Measurements from ENCODE around the gene OR6C70. TPM values are rescaled to one million over a fixed set of nuclear protein-coding genes. Genes with fewer than 3 reads are reported as not detected.
"Not testable (repeated sequence)": the region's sequence is repeated elsewhere in the genome, so short reads cannot be mapped to it uniquely, and the experiment has no call there.

Gene OR6C70
- total RNA-seq, 3 donors from 2014 or later = not detected

DNA sequence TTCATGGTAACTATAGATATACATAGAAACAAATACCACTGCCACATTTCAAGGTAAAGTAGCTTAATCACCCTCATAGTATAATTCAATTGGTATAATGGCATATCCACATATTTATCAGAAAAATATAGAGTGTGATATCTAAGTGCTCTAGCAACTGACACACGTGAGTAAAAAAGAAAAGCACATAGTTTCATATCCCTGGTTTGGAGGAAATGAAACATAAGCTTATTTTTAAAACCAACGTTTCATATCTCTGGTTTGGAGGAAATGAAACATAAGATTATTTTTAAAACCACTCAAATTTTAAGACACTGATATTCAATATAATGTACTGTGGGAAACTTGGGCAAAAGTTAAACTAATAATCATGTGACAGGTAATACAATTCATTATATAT lies 2.1 kb downstream of the OR6C70 start:
- ATAC-seq (no peak), DNase-seq (no peak)
- TF ChIP-seq, protein P1, sequence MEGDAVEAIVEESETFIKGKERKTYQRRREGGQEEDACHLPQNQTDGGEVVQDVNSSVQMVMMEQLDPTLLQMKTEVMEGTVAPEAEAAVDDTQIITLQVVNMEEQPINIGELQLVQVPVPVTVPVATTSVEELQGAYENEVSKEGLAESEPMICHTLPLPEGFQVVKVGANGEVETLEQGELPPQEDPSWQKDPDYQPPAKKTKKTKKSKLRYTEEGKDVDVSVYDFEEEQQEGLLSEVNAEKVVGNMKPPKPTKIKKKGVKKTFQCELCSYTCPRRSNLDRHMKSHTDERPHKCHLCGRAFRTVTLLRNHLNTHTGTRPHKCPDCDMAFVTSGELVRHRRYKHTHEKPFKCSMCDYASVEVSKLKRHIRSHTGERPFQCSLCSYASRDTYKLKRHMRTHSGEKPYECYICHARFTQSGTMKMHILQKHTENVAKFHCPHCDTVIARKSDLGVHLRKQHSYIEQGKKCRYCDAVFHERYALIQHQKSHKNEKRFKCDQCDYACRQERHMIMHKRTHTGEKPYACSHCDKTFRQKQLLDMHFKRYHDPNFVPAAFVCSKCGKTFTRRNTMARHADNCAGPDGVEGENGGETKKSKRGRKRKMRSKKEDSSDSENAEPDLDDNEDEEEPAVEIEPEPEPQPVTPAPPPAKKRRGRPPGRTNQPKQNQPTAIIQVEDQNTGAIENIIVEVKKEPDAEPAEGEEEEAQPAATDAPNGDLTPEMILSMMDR (IDR thresholded peaks at IDR 0.05) = no peak
- Histone ChIP-seq H3K9me3 (peaks cover 3% of the 10 kb centered on the region), H3K4me3 (no peak overlapping the region), H3K36me3 (ENCODE audit: low read depth) (no peaks in the 10 kb centered on the region), H3K4me1 (ENCODE audit: low read depth) (no peaks in the 10 kb centered on the region)
- intact Hi-C loops (cut with DNase I, micrococcal nuclease) = no loop called here

DNA sequence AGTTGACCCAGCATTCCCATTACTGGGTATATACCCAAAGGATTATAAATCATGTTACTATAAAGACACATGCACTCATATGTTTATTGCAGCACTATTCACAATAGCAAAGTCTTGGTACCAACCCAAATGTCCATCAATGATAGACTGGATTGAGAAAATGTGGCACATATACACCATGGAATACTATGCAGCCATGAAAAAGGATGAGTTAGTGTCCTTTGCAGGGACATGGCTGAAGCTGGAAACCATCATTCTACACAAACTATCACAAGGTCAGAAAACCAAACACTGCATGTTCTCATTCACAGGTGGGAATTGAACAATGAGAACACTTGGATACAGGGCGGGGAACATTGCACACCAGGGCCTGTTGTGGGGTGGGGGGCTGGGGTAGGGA lies 5.0 kb downstream of the OR6C70 start:
- H3K36me3 ChIP-seq (ENCODE audit: low read depth); H3K9me3 ChIP-seq; DNase-seq; H3K4me1 ChIP-seq (ENCODE audit: low read depth); ATAC-seq; H3K4me3 ChIP-seq; intact Hi-C loops (cut with DNase I, micrococcal nuclease): not testable (repeated sequence)

DNA sequence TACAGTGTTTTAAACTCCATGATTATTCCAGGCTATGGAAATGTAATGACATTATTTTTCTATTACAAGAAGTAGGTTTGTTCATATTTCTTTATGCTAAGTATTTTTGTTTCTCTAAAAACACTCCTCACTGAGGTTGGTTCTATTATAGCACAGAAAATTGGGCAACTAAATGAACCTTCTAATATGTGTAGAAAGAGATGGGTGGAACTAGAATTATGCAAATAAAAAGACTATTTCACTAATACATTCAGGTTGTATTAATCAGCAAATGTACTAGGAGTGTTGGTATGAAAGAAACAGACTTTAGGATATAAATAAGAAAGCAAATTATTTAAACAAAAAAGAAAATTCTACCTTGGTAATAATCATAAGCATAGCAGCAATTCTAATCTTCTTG lies 21.1 kb downstream of the OR6C70 start:
- H3K4me3 ChIP-seq = no peak overlapping the region
- intact Hi-C loops (cut with DNase I, micrococcal nuclease) = no loop called here
- DNase-seq (no peak), ATAC-seq (no peak)
- H3K9me3 ChIP-seq = no peaks in the 10 kb centered on the region
- H3K36me3 ChIP-seq (ENCODE audit: low read depth) = no peaks in the 10 kb centered on the region
- no peaks in the 10 kb centered on the region for H3K4me1 ChIP-seq (ENCODE audit: low read depth)
- TF ChIP-seq, protein P1 (IDR thresholded peaks at IDR 0.05) = no peak

DNA sequence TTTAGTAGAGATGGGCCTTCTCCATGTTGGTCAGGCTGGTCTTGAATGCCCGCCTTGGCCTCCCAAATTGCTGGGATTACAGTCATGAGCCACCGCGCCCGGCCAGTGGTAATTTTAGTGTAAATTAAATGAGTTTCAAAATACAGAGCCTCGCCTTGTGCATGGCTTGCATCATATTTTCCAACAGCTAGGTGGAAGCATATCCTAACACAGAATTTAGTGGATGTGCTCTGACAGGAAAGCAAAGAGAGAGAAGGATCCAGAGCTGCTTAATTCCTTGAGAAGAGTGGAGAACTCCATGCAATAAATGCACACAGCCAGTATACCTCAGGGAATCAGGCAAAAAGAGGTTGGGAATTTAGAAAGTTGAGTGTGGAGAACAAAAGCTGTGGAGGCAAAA lies 23.6 kb downstream of the OR6C70 start:
- no peaks in the 10 kb centered on the region for H3K36me3 ChIP-seq (ENCODE audit: low read depth)
- ATAC-seq (no peak), DNase-seq (no peak)
- peaks cover under 1% of the 10 kb centered on the region for H3K9me3 ChIP-seq
- TF ChIP-seq, protein P1 (IDR thresholded peaks at IDR 0.05) = no peak
- intact Hi-C loops (cut with DNase I, micrococcal nuclease) = no loop called here
- H3K4me3 ChIP-seq = no peak overlapping the region
- H3K4me1 ChIP-seq (ENCODE audit: low read depth) = no peaks in the 10 kb centered on the region

DNA sequence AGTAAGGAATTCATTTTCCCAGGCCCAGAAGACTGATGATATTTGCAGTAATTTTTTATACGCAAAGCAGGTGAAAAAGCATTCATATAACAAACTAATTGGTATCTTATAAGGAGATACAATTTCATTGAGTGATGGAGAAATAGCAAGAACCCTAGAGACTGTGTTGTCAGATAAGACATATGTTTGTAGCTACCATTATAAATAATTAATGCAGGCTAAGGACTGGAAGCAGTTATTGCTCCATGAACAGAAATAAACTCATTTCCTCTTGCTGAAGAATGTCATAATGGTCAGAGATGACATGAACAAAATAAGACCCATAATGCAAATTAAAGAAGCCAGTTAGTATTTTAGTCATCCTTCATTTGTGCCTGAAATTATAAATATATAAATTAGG lies 24.6 kb downstream of the OR6C70 start:
- no peak for ATAC-seq
- H3K9me3 ChIP-seq = peaks cover 6% of the 10 kb centered on the region
- DNase-seq = no peak

DNA sequence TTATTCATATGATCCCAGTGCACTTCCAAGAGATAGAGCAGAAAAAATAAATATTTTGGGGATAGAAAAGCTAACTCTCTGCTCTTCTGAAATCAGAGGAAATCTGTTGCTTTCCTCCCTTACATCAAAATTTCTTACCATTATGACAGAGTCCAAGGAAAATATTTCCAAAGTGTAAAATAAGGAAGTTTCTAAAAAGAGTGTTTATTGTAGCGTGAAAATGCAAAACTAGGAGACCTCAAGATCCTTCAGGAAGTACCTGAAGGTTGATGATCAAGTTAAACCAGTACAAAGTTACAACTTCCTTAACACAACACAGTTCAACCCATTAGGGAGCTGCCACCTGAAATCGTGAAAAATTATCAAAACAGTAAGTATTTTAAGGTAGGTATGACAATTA lies 26.2 kb downstream of the OR6C70 start, which contains the start of gene OR6C2:
OR6C2 (plus strand) TSS at position 301 of the 400 bp plus-strand sequence. CDS start 8,138 bp downstream, outside the sequence.
- no peaks in the 10 kb centered on the region for H3K36me3 ChIP-seq (ENCODE audit: low read depth)
- H3K4me3 ChIP-seq = no peak within 1 kb of the TSS
- peaks cover 6% of the 10 kb centered on the region for H3K9me3 ChIP-seq
- no peaks in the 10 kb centered on the region for H3K4me1 ChIP-seq (ENCODE audit: low read depth)
- ATAC-seq = no peak
- intact Hi-C loops (cut with DNase I, micrococcal nuclease) = no loop called here
- TF ChIP-seq, protein P1 (IDR thresholded peaks at IDR 0.05) = no peak
- DNase-seq = no peak

More for the DNA sequence above, 24.6 kb downstream of the OR6C70 start:
- no peaks in the 10 kb centered on the region for H3K4me1 ChIP-seq (ENCODE audit: low read depth)
- no peaks in the 10 kb centered on the region for H3K36me3 ChIP-seq (ENCODE audit: low read depth)
- intact Hi-C loops (cut with DNase I, micrococcal nuclease) = no loop called here
- H3K4me3 ChIP-seq = no peak overlapping the region
- TF ChIP-seq, protein P1 (IDR thresholded peaks at IDR 0.05) = no peak

DNA sequence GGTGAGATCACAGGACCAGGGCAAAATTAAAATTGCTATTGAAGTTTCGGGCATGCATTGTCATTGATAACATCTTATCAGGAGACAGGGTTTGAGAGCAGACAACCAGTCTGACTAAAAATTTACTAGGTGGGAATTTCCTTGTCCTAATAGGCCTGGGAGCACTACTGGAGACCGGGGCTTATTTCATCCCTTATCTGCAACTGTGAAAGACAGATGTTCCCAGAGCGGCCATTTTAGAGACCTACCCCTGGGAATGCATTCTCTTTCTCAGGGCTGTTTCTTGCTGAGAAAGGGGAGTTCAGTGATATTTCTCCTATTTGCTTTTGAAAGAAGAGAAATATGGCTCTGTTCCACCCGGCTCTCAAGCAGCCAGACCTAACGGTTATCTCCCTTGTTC lies 28.7 kb downstream of the OR6C70 start:
- H3K36me3 ChIP-seq (ENCODE audit: low read depth); H3K9me3 ChIP-seq; DNase-seq; intact Hi-C loops (cut with DNase I, micrococcal nuclease); ATAC-seq; H3K4me1 ChIP-seq (ENCODE audit: low read depth); H3K4me3 ChIP-seq: not testable (repeated sequence)

All from mucosa of descending colon (tissue), 3 donors.